Ascending aorta (tissue), 2 donors: ENCODE measurements around the gene OCRL. TPM values are rescaled to one million over a fixed set of nuclear protein-coding genes. Genes with fewer than 3 reads are reported as not detected.

Experiments
- DNase-seq, 2 donors: peaks; one replicate each; pipeline ENCODE4 v3.0.0-alpha.2; 2019; ENCODE audit warnings: low spot score in 2 of 2
- H3K27ac ChIP-seq, 2 donors: fragments of 200-600 bp; sonication (generic); one replicate each; pipeline ENCODE4 v1.5.1; 2016 to 2017; ENCODE audit warnings: mild to moderate bottlenecking in 1 of 2
- H3K27me3 ChIP-seq: fragments of 200-600 bp; sonication (generic); one replicate; pipeline ENCODE4 v1.5.1; 2017
- H3K36me3 ChIP-seq, 2 donors: fragments of 200-600 bp; sonication (generic); one replicate each; pipeline ENCODE4 v1.5.1; 2016
- H3K4me1 ChIP-seq, 2 donors: fragments of 200-600 bp; sonication (generic); one replicate each; pipeline ENCODE4 v1.5.1; 2016 to 2017; ENCODE audit warnings: mild to moderate bottlenecking in 1 of 2
- H3K4me3 ChIP-seq, 2 donors: fragments of 200-600 bp; sonication (generic); one replicate each; pipeline ENCODE4 v1.5.1; 2016 to 2017; ENCODE audit warnings: mild to moderate bottlenecking in 1 of 2
- H3K9me3 ChIP-seq, 2 donors: fragments of 200-600 bp; sonication (generic); one replicate each; pipeline ENCODE4 v1.5.1; 2016
- intact Hi-C: fragments of 100-400 bp; cut with DNase I; formaldehyde crosslinking; loops from one replicate; pipeline ENCODE4 v1.15.1; 2023
- total RNA-seq: library from RNA; depleted of rRNA; stranded (reverse); fragments of >200 nt; gene quantifications from one replicate; pipeline ENCODE4 v1.1.0, GENCODE V29; 2016
- TF ChIP-seq, protein P1 (sequence below), 3 experiments: fragments of 200-600 bp in 2 of 3; fragments of 450-650 bp in 1 of 3; sonication (generic) in 2 of 3; IDR thresholded peaks; one replicate each; pipeline ENCODE4 v1.5.1; 2016 to 2019; ENCODE audit warnings: antibody characterized with exemption in 3 of 3, mild to moderate bottlenecking in 1 of 3, moderate library complexity in 1 of 3

The OCRL gene
- total RNA-seq, 1 donor from 2014 or later = 22.4 TPM

GRCh38 chrX:129525162-129525561, 14.9 kb upstream of the OCRL start:
- H3K9me3 ChIP-seq = no peaks in the 10 kb centered on the region
- H3K36me3 ChIP-seq = no peaks in the 10 kb centered on the region
- no peaks in the 10 kb centered on the region for H3K4me1 ChIP-seq
- no peak overlapping the region for H3K4me3 ChIP-seq
- TF ChIP-seq, protein P1, sequence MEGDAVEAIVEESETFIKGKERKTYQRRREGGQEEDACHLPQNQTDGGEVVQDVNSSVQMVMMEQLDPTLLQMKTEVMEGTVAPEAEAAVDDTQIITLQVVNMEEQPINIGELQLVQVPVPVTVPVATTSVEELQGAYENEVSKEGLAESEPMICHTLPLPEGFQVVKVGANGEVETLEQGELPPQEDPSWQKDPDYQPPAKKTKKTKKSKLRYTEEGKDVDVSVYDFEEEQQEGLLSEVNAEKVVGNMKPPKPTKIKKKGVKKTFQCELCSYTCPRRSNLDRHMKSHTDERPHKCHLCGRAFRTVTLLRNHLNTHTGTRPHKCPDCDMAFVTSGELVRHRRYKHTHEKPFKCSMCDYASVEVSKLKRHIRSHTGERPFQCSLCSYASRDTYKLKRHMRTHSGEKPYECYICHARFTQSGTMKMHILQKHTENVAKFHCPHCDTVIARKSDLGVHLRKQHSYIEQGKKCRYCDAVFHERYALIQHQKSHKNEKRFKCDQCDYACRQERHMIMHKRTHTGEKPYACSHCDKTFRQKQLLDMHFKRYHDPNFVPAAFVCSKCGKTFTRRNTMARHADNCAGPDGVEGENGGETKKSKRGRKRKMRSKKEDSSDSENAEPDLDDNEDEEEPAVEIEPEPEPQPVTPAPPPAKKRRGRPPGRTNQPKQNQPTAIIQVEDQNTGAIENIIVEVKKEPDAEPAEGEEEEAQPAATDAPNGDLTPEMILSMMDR (IDR thresholded peaks at IDR 0.05) = no peak
- intact Hi-C loops = no loop called here
- DNase-seq = no peak
- H3K27me3 ChIP-seq = no peaks in the 10 kb centered on the region
- H3K27ac ChIP-seq = no peak overlapping the region

DNA sequence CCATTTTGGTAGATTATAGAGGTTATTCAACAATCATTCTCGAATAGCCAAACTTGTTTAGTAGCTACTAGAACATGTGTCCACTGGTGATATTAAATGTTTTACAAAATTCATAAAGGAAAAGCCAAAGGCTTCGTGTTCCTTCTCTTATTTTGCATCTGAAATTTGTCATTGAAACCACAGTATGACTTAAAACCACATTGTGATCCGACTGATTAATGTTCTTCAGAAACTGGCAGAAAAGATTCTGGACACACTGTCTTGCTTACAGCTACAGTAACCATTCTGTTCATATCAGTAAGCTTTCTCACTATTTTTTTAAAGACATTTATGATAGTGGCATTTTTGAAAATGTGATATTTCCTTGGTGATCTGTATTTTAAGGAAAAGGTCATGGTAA, 14.2 kb upstream of the OCRL start:
- intact Hi-C loops = no loop called here
- Histone ChIP-seq H3K27me3 (no peaks in the 10 kb centered on the region), H3K9me3 (no peaks in the 10 kb centered on the region), H3K4me1 (no peaks in the 10 kb centered on the region), H3K4me3 (no peak overlapping the region), H3K27ac (no peak overlapping the region), H3K36me3 (no peaks in the 10 kb centered on the region)
- TF ChIP-seq, protein P1 (IDR thresholded peaks at IDR 0.05) = no peak
- DNase-seq = no peak

DNA sequence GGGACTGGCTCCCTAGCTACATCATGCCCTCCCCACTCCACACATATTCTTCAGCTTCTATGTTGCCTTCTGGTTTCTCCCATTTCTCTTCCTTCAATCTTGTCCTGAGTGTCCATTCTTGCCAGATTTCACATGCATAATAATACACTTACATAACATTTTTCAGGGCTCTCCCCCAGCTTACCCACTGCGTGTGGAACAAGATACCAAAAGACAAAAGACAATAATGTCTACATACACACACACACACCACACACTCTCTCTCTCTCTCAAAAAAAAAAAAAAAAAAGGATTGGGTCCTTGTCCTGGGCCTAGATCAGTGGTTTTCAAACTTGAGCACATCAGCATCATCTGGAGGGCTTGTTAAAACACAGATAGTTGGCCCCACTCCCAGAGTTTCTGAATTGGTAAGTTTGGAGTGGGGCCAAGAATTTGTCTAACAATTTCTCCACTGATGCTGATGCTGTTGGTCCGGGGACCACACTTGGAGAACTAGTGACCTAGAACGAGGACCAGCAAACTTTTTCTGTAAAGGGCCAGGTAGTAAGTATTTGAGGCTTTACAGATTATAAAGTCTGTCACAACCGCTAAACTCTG, 10.3 kb upstream of the OCRL start:
- intact Hi-C loops = no loop called here
- Histone ChIP-seq H3K36me3 (no peaks in the 10 kb centered on the region), H3K27me3 (no peaks in the 10 kb centered on the region), H3K27ac (no peak overlapping the region), H3K4me3 (no peak overlapping the region), H3K4me1 (no peaks in the 10 kb centered on the region), H3K9me3 (no peaks in the 10 kb centered on the region)
- TF ChIP-seq, protein P1 (IDR thresholded peaks at IDR 0.05) = no peak
- DNase-seq = no peak

- H3K27ac ChIP-seq = no peak overlapping the region
- no peaks in the 10 kb centered on the region for H3K27me3 ChIP-seq
- no peaks in the 10 kb centered on the region for H3K9me3 ChIP-seq
- TF ChIP-seq, protein P1 (IDR thresholded peaks at IDR 0.05) = no peak
- no peak for DNase-seq
- no peaks in the 10 kb centered on the region for H3K36me3 ChIP-seq
- no peak overlapping the region for H3K4me3 ChIP-seq
- intact Hi-C loops = no loop called here
- H3K4me1 ChIP-seq = no peaks in the 10 kb centered on the region
Observed at GRCh38 chrX:129530410-129530809, 9.6 kb upstream of the OCRL start.

- Histone ChIP-seq H3K27ac (no peak overlapping the region), H3K36me3 (no peaks in the 10 kb centered on the region), H3K4me3 (no peak overlapping the region), H3K27me3 (no peaks in the 10 kb centered on the region), H3K9me3 (no peaks in the 10 kb centered on the region), H3K4me1 (no peaks in the 10 kb centered on the region)
- TF ChIP-seq, protein P1 (IDR thresholded peaks at IDR 0.05) = no peak
- intact Hi-C loops = no loop called here
- DNase-seq = no peak
Observed at GRCh38 chrX:129531132-129531531, 8.9 kb upstream of the OCRL start.
